Kidney capillary endothelial cell (primary cell): ENCODE results near the gene HOXA10.

Experiments
- DNase-seq: peaks from one replicate; pipeline ENCODE4 v3.0.0-alpha.2; 2018; ENCODE audit warnings: low spot score

HOXA10 gene

GRCh38 chr7:27165996-27166530 lies 8.1 kb downstream of the HOXA10 start:
- DNase-seq, result no peak

GRCh38 chr7:27165089-27165995 lies 8.8 kb downstream of the HOXA10 start, which contains the start of gene HOXA9:
Gene HOXA9 (minus strand): TSS chr7:27165537. CDS start chr7:27165457, 80 bp downstream.
- DNase-seq, result peak; percentile 90

- no peak for DNase-seq
Measured at GRCh38 chr7:27164367-27165088, 9.6 kb downstream of the HOXA10 start.

GRCh38 chr7:27164045-27164366 lies 10.1 kb downstream of the HOXA10 start:
- DNase-seq, result no peak

GRCh38 chr7:27163288-27164044 lies 10.7 kb downstream of the HOXA10 start:
- DNase-seq, result no peak

- DNase-seq, result no peak
Measured at GRCh38 chr7:27162561-27163287, 11.4 kb downstream of the HOXA10 start.

GRCh38 chr7:27161721-27162560 lies 12.2 kb downstream of the HOXA10 start:
- DNase-seq, result no peak

GRCh38 chr7:27161214-27161720 lies 12.9 kb downstream of the HOXA10 start:
- DNase-seq, result no peak

- peak; percentile 90 for DNase-seq
Measured at GRCh38 chr7:27160546-27161213, 13.4 kb downstream of the HOXA10 start.

- no peak for DNase-seq
Measured at GRCh38 chr7:27160145-27160545, 14.0 kb downstream of the HOXA10 start.

- DNase-seq, result no peak
Measured at GRCh38 chr7:27159266-27160144, 14.6 kb downstream of the HOXA10 start.

- DNase-seq, result no peak
Measured at GRCh38 chr7:27158436-27159265, 15.5 kb downstream of the HOXA10 start.

- DNase-seq, result no peak
Measured at GRCh38 chr7:27157702-27158431, 16.3 kb downstream of the HOXA10 start.

- DNase-seq, result no peak
Measured at GRCh38 chr7:27156916-27157701, 17.0 kb downstream of the HOXA10 start.

- DNase-seq, result peak; percentile 58
Measured at GRCh38 chr7:27156508-27156898, 17.6 kb downstream of the HOXA10 start, which contains the start of gene HOXA7. Gene HOXA7 (minus strand): TSS chr7:27156675. CDS start chr7:27156545, 130 bp downstream.

GRCh38 chr7:27155816-27156507 lies 18.2 kb downstream of the HOXA10 start:
- DNase-seq, result peak; percentile 42
